Muscle of leg (tissue), 11 donors: Measurements from ENCODE around the gene COPS9. TPM values are rescaled to one million over a fixed set of nuclear protein-coding genes. Genes with fewer than 3 reads are reported as not detected.

Experiments
- DNase-seq: peaks from one replicate; pipeline ENCODE4 v3.0.0; 2013
- H3K27ac ChIP-seq: one replicate; pipeline ENCODE4 v1.5.1; 2013; ENCODE audit warnings: mild to moderate bottlenecking, low read length, control low read depth
- H3K27me3 ChIP-seq: one replicate; pipeline ENCODE4 v1.6.1; 2013; ENCODE audit warnings: low read length; ENCODE audit not compliant: control insufficient read depth, insufficient read depth
- H3K36me3 ChIP-seq: one replicate; pipeline ENCODE4 v1.6.1; 2013; ENCODE audit warnings: low read length; ENCODE audit not compliant: control insufficient read depth, insufficient read depth
- H3K4me1 ChIP-seq: one replicate; pipeline ENCODE4 v1.6.1; 2013; ENCODE audit warnings: low read length; ENCODE audit not compliant: control insufficient read depth, insufficient read depth
- H3K4me3 ChIP-seq: one replicate; pipeline ENCODE4 v1.5.1; 2013; ENCODE audit warnings: low read length, control low read depth
- H3K9me3 ChIP-seq: replicated peaks from 2 replicates; pipeline ENCODE4 v1.6.1; 2013; ENCODE audit warnings: low read depth, low read length; ENCODE audit not compliant: control insufficient read depth
- WGBS: methylation state at CpG from one replicate; pipeline ENCODE4 v1.1.5; 2013; ENCODE audit warnings: missing lambda C conversion rate; ENCODE audit not compliant: insufficient coverage; 5-methylcytosine and 5-hydroxymethylcytosine counted together
- polyA plus RNA-seq, 8 donors: library from polyadenylated mRNA; unstranded; fragments of 120-200 nt; gene quantifications; one replicate each; pipeline versions ENCODE4 v1.2.1 to v1.2.3, GENCODE V29; 2013; ENCODE audit warnings: inconsistent platforms in 1 of 8, low replicate concordance in 1 of 8; ENCODE audit not compliant: insufficient read length in 8 of 8, insufficient read depth in 1 of 8
- total RNA-seq: library from RNA; stranded (reverse); fragments of 120-200 nt; gene quantifications from one replicate; pipeline ENCODE4 v1.2.4, GENCODE V29; 2013

The COPS9 gene
- total and polyA plus RNA-seq, 9 donors: 88.6 to 210 (median 108) TPM

DNA sequence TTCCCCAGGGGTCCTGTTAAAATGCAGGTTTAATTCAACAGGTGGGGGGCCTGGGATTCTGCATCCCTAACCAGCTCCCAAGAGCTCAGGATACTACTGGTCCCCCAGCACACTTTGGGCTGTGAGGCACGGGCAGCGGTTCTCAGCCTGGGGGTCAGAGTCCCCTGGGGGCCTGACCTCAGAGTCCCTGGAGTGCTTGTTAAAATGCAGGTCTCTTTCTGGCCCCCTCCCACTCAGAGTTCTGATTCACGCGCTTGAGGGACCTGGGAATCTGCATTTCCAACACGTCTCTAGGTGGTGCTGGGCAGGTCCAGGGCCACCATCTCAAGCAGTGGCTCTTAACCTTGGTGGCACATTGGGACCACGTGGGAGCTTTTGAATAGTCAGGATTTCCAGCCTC is 7.2 kb upstream of the COPS9 start:
- DNase-seq: no peak
- WGBS: 70% methylated on average over 6 of the region's 6 CpGs
- Histone ChIP-seq H3K4me1 (peaks cover 5% of the 10 kb centered on the region), H3K9me3 (no peaks in the 10 kb centered on the region), H3K27me3 (peaks cover 20% of the 10 kb centered on the region), H3K4me3 (no peak overlapping the region), H3K36me3 (no peaks in the 10 kb centered on the region), H3K27ac (no peak overlapping the region)

DNA sequence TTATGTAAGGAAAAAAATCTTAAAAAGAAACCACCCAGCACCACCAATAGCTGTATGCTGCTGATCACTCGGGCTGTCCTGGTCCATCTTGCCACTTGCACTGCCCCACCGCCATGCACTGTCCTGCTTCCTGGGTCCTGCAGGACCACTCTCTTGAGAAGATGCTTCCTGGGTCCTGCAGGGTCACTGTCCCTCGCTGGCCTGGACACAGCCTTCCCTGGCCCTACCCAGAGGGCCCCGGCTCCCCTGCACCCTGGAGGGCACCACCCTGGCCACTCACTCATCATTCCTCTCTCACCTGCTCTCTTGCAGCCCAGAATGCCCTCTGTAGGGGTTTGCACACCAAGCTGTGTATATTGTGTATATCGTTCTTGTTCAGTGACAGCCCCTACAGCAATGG is 6.8 kb upstream of the COPS9 start:
- Histone ChIP-seq H3K27ac (no peak overlapping the region), H3K36me3 (no peaks in the 10 kb centered on the region), H3K4me1 (peaks cover 5% of the 10 kb centered on the region), H3K4me3 (no peak overlapping the region), H3K9me3 (no peaks in the 10 kb centered on the region), H3K27me3 (peaks cover 20% of the 10 kb centered on the region)
- no peak for DNase-seq
- WGBS: 90% methylated on average over 3 of the region's 5 CpGs

DNA sequence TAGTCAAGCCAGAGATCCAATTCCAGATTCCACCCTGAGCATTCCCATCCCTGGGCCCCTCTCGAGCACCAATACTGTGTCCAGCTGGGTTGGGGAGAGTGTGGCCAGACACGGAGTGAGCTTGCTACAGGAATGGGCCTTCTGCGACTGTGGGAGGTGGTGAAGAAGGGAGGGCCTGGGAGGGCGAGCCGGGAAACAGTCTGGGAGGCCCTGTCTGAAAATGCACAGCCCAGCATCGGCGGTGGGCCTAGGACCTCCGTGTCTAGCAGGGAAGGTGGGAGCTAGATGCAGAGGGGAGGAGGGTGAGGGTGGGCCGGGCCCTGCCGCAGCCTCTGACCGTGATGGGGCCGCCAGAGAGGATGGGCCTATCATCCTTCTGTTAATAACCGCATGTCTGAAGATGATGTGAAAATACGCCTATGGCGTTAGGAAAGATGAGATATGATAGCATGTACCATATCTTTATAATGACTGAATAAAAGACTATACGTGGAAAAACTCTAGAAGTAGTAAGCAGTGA is 6.2 kb upstream of the COPS9 start:
- no peak for DNase-seq
- no peak overlapping the region for H3K4me3 ChIP-seq
- no peaks in the 10 kb centered on the region for H3K9me3 ChIP-seq
- peaks cover 20% of the 10 kb centered on the region for H3K27me3 ChIP-seq
- no peaks in the 10 kb centered on the region for H3K36me3 ChIP-seq
- WGBS: 81% methylated on average over 8 of the region's 16 CpGs
- H3K27ac ChIP-seq: no peak overlapping the region
- peaks cover 5% of the 10 kb centered on the region for H3K4me1 ChIP-seq

DNA sequence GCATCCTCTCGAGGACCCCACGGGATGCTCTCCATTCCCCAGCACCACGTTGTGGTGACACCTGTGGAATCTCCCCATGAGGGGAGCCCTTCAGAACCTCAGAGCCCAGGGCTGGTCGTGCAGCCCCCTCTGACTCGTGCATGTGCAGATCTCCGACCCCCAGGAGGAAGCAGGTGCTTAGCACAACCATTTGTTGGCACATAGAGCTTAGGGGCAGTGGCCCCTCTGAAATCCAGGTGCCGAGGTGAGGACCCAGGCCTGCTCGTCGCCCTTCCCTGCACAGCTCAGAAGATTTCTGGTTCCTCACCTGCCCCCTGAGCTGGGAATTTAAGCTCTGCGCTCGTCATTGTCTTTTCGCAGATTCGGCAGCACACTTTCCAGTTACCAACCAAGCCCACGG is 5.6 kb upstream of the COPS9 start:
- Histone ChIP-seq H3K4me1 (peaks cover 7% of the 10 kb centered on the region), H3K4me3 (no peak overlapping the region), H3K36me3 (no peaks in the 10 kb centered on the region), H3K27me3 (peaks cover 20% of the 10 kb centered on the region), H3K27ac (no peak overlapping the region), H3K9me3 (no peaks in the 10 kb centered on the region)
- 80% methylated on average over 14 of the region's 14 CpGs for WGBS
- DNase-seq: no peak

DNA sequence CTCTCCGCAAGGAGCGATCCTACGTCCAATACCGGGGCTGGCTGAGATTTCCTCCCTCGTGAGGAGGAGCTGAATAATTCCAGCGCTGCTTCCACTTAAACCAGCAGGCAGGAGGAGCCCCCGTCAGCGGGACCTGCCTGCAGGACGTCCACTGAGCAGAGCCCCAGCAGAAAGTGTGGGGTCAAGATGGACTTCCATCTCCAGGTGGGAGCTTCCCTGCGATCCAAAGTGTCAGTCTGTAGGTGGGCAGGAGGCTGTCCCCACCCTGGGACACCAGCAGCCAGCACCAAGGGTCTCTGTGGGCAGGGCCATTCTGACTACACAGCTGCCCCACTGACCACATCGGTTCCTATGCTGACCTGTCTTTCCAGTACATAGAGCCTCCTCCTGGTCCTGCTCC is 4.8 kb upstream of the COPS9 start:
- WGBS: 51% methylated on average over 11 of the region's 11 CpGs
- Histone ChIP-seq H3K4me1 (peaks cover 11% of the 10 kb centered on the region), H3K36me3 (no peaks in the 10 kb centered on the region), H3K4me3 (no peak overlapping the region), H3K27ac (no peak overlapping the region), H3K9me3 (no peaks in the 10 kb centered on the region), H3K27me3 (peaks cover 20% of the 10 kb centered on the region)
- DNase-seq: no peak

DNA sequence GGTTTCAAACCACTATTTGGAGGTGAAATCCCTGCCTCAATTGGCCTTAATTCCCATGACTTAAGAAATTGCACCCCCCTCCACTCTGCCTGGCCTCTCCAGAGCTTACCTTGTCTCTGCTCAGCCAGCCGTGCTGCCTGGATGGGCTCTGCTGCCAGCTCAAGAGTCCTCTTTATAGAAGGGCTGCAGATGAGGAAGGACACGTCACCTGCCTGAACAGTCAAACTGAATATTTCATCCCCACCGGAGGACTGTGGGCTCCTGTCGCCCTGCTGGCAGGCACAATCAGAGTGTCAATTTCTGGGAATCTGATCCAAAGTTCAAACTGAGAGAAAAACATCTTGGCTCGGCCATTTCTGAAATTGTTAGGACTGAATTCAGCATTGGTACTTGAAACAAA is 4.4 kb upstream of the COPS9 start, which contains the start of gene OTOS:
OTOS (minus strand) TSS at position 148 of the 400 bp plus-strand sequence. CDS start 332 bp downstream, outside the sequence.
- Histone ChIP-seq H3K9me3 (no peaks in the 10 kb centered on the region), H3K4me1 (peaks cover 11% of the 10 kb centered on the region), H3K4me3 (no peak within 1 kb of the TSS), H3K36me3 (no peaks in the 10 kb centered on the region), H3K27ac (no peak within 1 kb of the TSS), H3K27me3 (peaks cover 20% of the 10 kb centered on the region)
- WGBS: 54% methylated on average over 5 of the region's 5 CpGs
- DNase-seq: no peak

DNA sequence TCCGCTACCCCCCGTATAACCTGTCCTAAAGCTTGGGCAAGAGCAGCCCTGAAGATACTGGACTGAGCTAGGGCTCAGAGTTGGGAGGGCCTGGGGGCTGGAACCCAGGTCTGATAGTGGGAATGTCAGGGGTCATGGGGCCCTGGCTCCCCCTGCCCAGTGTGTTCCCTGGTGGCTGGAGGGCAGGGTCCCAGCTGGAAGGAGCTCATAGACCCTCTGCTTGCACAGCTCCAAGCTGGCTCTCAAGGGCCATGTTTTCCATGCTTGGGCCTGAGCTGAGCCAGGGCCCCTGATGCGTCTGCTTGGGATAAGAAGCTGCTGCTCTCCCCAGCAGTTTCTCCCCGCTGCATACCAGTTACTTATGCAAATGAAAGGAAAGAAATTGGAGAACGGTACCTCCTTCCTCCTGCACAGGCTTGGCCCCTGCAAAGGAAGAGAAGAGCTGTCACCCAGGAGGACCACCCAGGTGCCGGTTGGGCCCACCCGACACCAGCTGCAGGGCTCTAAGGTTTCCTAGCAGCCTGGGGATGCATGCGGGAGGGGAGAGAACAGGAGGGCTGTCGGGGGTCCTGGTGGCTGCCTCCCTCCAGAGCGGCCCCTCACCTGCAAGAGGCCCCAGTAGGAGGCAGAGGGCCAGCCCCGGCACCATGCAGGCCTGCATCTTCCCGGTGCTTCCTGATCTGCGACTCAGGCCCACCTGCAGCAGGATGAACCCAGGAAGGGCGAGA is 3.7 kb upstream of the COPS9 start:
- Histone ChIP-seq H3K9me3 (no peaks in the 10 kb centered on the region), H3K27me3 (peaks cover 20% of the 10 kb centered on the region)

DNA sequence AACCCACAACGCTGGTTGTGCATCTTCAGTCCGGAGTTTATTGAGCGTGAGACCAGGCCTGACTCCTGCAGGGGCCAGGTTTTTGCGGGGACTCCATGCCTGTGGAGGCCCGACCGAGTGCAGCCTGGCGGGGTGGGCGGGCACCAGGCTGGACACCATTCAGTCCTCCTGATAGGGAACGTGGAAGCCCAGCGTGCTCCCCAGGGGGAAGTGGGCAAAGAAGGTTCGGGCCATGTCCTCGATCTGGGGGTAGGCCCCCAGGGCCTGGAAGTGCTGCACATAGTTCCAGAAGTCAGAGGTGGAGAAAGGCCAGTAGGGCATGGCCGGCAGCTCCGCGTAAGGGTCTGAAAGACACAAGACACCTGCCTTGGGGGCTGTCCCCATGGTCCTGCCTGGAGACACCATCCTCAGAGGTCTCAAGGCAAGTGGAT is 2.9 kb upstream of the COPS9 start:
- Histone ChIP-seq H3K36me3 (peaks cover under 1% of the 10 kb centered on the region), H3K9me3 (no peaks in the 10 kb centered on the region), H3K27ac (no peak overlapping the region), H3K4me3 (no peak overlapping the region), H3K4me1 (peaks cover 23% of the 10 kb centered on the region), H3K27me3 (peaks cover 20% of the 10 kb centered on the region)
- 87% methylated on average over 15 of the region's 15 CpGs for WGBS
- no peak for DNase-seq

More for the DNA sequence above, 3.7 kb upstream of the COPS9 start:
- Histone ChIP-seq H3K36me3 (no peaks in the 10 kb centered on the region), H3K4me1 (peaks cover 18% of the 10 kb centered on the region), H3K4me3 (no peak overlapping the region), H3K27ac (no peak overlapping the region)
- 20% methylated on average over 7 of the region's 14 CpGs for WGBS
- no peak for DNase-seq

DNA sequence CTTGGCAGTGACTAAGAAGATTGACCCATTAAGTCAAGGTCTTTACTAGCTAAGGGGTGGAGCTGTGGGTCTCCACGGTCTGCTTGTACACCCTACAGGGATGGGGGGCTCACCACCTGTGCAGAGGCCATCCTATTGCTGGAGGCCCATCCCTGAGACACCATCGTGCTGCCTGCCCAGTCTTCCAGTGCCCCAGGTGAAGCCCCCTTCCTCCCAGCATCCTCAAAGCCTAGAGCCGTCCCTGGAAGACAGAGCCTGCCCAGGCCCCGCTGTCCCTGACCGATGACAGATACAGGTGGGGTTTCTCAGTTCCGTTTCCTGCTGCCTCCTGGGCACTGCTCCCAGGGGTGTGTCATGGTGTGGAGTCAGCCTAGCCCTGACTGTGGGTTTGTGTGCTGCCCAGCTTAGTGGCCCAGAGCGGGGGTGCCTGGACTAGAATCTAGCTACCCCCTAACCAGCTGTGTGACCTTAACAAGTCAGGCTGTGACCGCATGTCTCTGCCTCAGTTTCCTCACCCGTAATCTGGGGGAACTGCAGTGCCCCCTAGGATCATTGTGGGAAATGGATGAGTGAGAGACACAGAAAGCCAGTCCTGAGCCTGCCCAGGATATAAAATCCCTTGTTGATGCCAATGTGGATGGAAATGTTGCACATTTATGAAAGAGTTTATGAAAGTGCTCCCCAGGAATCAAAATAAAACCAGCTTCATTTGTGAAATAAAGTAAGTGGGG is 2.3 kb upstream of the COPS9 start:
- WGBS: 68% methylated on average over 3 of the region's 9 CpGs
- Histone ChIP-seq H3K9me3 (no peaks in the 10 kb centered on the region), H3K4me1 (peaks cover 18% of the 10 kb centered on the region), H3K36me3 (peaks cover 7% of the 10 kb centered on the region), H3K4me3 (no peak overlapping the region), H3K27me3 (peaks cover 20% of the 10 kb centered on the region), H3K27ac (no peak overlapping the region)
- no peak for DNase-seq

DNA sequence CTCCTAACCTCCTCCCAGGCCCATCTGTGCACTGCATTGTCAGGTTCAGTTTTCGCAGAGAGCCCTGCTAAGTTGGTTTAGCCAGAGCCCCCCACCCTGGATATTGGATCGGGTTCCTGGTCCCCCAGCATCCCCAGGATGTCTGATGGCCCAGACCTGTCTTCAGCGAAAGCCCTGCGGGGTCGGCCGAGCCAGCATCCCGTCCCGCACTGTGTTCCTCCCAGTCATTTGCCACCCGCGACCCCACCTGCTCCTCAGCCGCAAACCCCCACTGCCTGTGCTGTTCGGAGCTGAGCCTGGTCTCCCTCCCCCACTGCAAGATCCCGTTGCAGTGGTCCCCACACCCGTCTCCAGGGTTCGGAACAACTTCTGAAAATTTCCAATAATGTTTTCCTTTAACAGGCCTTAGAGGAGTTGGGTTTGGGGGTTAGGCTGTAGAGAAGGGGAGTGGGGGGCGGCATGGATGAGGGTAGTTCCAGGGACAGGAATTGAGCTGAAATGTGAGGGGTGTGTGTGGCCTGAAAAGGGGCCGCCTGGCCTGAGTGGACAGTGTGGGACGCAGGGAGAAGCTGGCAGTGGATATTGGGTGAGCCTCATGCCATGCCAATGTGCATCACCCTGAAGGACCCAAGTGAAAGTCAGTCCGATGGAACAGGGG is 1.6 kb upstream of the COPS9 start:
- Histone ChIP-seq H3K27ac (no peak overlapping the region), H3K27me3 (peaks cover 14% of the 10 kb centered on the region), H3K9me3 (no peaks in the 10 kb centered on the region), H3K4me3 (no peak overlapping the region), H3K36me3 (peaks cover 14% of the 10 kb centered on the region), H3K4me1 (peaks cover 18% of the 10 kb centered on the region)
- 82% methylated on average over 16 of the region's 19 CpGs for WGBS
- DNase-seq: no peak
